Testis (tissue), 3 donors: ENCODE results near the gene IVNS1ABP. TPM values are rescaled to one million over a fixed set of nuclear protein-coding genes. Genes with fewer than 3 reads are reported as not detected.

Source experiments
- DNase-seq: peaks from one replicate; pipeline ENCODE4 v3.0.0-alpha.2; 2019
- H3K27ac ChIP-seq, 2 donors: fragments of 200-600 bp; sonication (generic); one replicate each; pipeline ENCODE4 v1.5.1; 2019
- H3K27me3 ChIP-seq: fragments of 200-600 bp; sonication (generic); one replicate; pipeline ENCODE4 v1.5.1; 2019
- H3K36me3 ChIP-seq: fragments of 200-600 bp; sonication (generic); one replicate; pipeline ENCODE4 v1.5.1; 2017; ENCODE audit warnings: low read depth; ENCODE audit errors: missing control alignments
- H3K4me1 ChIP-seq: fragments of 200-600 bp; sonication (generic); one replicate; pipeline ENCODE4 v1.5.1; 2019
- H3K4me3 ChIP-seq, 2 donors: fragments of 200-600 bp; sonication (generic); one replicate each; pipeline ENCODE4 v1.5.1; 2017 to 2019
- H3K9me3 ChIP-seq: fragments of 200-600 bp; sonication (generic); one replicate; pipeline ENCODE4 v1.5.1; 2017
- CTCF ChIP-seq, 3 experiments: fragments of 450-650 bp in 2 of 3; fragments of 200-600 bp in 1 of 3; sonication (generic) in 1 of 3; IDR thresholded peaks; one replicate each; pipeline ENCODE4 v1.5.1; 2016 to 2019; ENCODE audit warnings: antibody characterized with exemption in 3 of 3, mild to moderate bottlenecking in 2 of 3, moderate library complexity in 1 of 3
- POLR2A ChIP-seq: fragments of 450-650 bp; IDR thresholded peaks from one replicate; pipeline ENCODE4 v1.6.1; 2017; ENCODE audit warnings: antibody characterized with exemption, mild to moderate bottlenecking, moderate library complexity
- WGBS, 2 donors: methylation state at CpG; one replicate each; pipeline ENCODE4 v1.1.5; 2018; 5-methylcytosine and 5-hydroxymethylcytosine counted together
- intact Hi-C: fragments of 100-400 bp; cut with DNase I; formaldehyde crosslinking; loops from one replicate; pipeline ENCODE4 v1.15.1; 2023; ENCODE audit warnings: low total_unique reads
- polyA plus RNA-seq: library from polyadenylated mRNA; stranded (reverse); fragments of 350-450 nt; fragmentation: Illumina TruSeq; extraction: RNeasy Lipid Tissue Mini Kit (QIAGEN cat#74804); gene quantifications from one replicate; pipeline ENCODE4 v1.2.3, GENCODE V29; 2014; ENCODE audit warnings: low read depth, low replicate concordance; ENCODE audit not compliant: insufficient read depth
- total RNA-seq, 2 donors: library from RNA; depleted of rRNA; stranded (reverse); fragments of >200 nt; gene quantifications; one replicate each; pipeline ENCODE4 v1.2.3, GENCODE V29; 2016

The IVNS1ABP gene
- total and polyA plus RNA-seq, 3 donors from 2014 or later: 58.9 to 94.6 (median 78.3) TPM

GRCh38 chr1:185297982-185298381 lies 19.1 kb downstream of the IVNS1ABP start:
- TF ChIP-seq POLR2A (no peak), CTCF (IDR thresholded peaks at IDR 0.05) (no peak)
- WGBS, 2 donors: 78% methylated on average over 2 of the region's 2 CpGs
- Histone ChIP-seq H3K27me3 (no peaks in the 10 kb centered on the region), H3K9me3 (no peaks in the 10 kb centered on the region), H3K4me3 (no peak overlapping the region), H3K4me1 (no peaks in the 10 kb centered on the region), H3K36me3 (peaks cover 3% of the 10 kb centered on the region), H3K27ac (no peak overlapping the region)
- intact Hi-C loops: no loop called here
- DNase-seq: no peak

- DNase-seq: no peak
- TF ChIP-seq POLR2A (no peak), CTCF (IDR thresholded peaks at IDR 0.05) (no peak)
- Histone ChIP-seq H3K36me3 (peaks cover 3% of the 10 kb centered on the region), H3K27ac (no peak overlapping the region), H3K4me3 (no peak overlapping the region), H3K27me3 (no peaks in the 10 kb centered on the region), H3K4me1 (no peaks in the 10 kb centered on the region), H3K9me3 (no peaks in the 10 kb centered on the region)
- intact Hi-C loops: no loop called here
These were observed 22.0 kb downstream of the IVNS1ABP start for GRCh38 chr1:185295091-185295490.

GRCh38 chr1:185293967-185294542 lies 23.0 kb downstream of the IVNS1ABP start:
- 91 to 100% methylated on average over 1 of the region's 1 CpG for WGBS, 2 donors

GRCh38 chr1:185292237-185292636 lies 24.8 kb downstream of the IVNS1ABP start:
- intact Hi-C loops: no loop called here
- Histone ChIP-seq H3K27me3 (no peaks in the 10 kb centered on the region), H3K9me3 (no peaks in the 10 kb centered on the region), H3K27ac (no peak overlapping the region), H3K36me3 (peaks cover 3% of the 10 kb centered on the region), H3K4me1 (no peaks in the 10 kb centered on the region), H3K4me3 (no peak overlapping the region)
- 78 to 80% methylated on average over 5 of the region's 5 CpGs for WGBS, 2 donors
- no peak for DNase-seq
- no peak for TF ChIP-seq CTCF (IDR thresholded peaks at IDR 0.05)
- no peak for TF ChIP-seq POLR2A

More at GRCh38 chr1:185293967-185294542, 23.0 kb downstream of the IVNS1ABP start:
- Histone ChIP-seq H3K27ac (no peak overlapping the region), H3K36me3 (peaks cover 3% of the 10 kb centered on the region), H3K4me3 (no peak overlapping the region), H3K4me1 (no peaks in the 10 kb centered on the region), H3K9me3 (no peaks in the 10 kb centered on the region), H3K27me3 (no peaks in the 10 kb centered on the region)
- no peak for DNase-seq
- intact Hi-C loops: no loop called here
- TF ChIP-seq POLR2A: no peak
- TF ChIP-seq CTCF (IDR thresholded peaks at IDR 0.05): no peak

- H3K4me3 ChIP-seq: no peak overlapping the region
- 77 to 83% methylated on average over 1 of the region's 1 CpG for WGBS, 2 donors
- intact Hi-C loops: no loop called here
- H3K4me1 ChIP-seq: no peaks in the 10 kb centered on the region
- no peaks in the 10 kb centered on the region for H3K27me3 ChIP-seq
- peaks cover 3% of the 10 kb centered on the region for H3K36me3 ChIP-seq
- DNase-seq: no peak
- TF ChIP-seq POLR2A (no peak), CTCF (IDR thresholded peaks at IDR 0.05) (no peak)
- H3K9me3 ChIP-seq: no peaks in the 10 kb centered on the region
- no peak overlapping the region for H3K27ac ChIP-seq
These were observed 25.4 kb downstream of the IVNS1ABP start for GRCh38 chr1:185291652-185292051.
